Measurements from ENCODE around the gene ZNF541. TPM values are rescaled to one million over a fixed set of nuclear protein-coding genes. Genes with fewer than 3 reads are reported as not detected.

ZNF541 gene
- total and polyA plus RNA-seq, 2 donors from 2014 or later = 0.69 to 0.86 TPM

GRCh38 chr19:47598407-47599349, 25.7 kb upstream of the ZNF541 start:
- Histone ChIP-seq H3K27ac (ENCODE audit: low read depth in 2 of 2, low read length in 2 of 2) (peak overlapping the region in 1 of 2 donors; percentile 72), H3K9ac (ENCODE audit: low read length in 3 of 3) (peak overlapping the region; percentile 12 to 53 (median 25)), H3K36me3 (ENCODE audit: control insufficient read depth in 2 of 3, insufficient read depth in 3 of 3, low read length in 3 of 3) (no peaks in the 10 kb centered on the region), H3K4me3 (ENCODE audit: low read length in 3 of 3) (peak overlapping the region; percentile 46 to 64 (median 58)), H3K4me1 (ENCODE audit: control insufficient read depth in 2 of 3, insufficient read depth in 2 of 3, low read depth in 1 of 3, low read length in 3 of 3) (peaks cover 0 to 5% (median 5%) of the 10 kb centered on the region in 3 donors), H3K9me3 (ENCODE audit: control insufficient read depth in 2 of 3, insufficient read depth in 1 of 3, low read length in 3 of 3) (no peaks in the 10 kb centered on the region), H3K27me3 (ENCODE audit: control insufficient read depth, insufficient read depth, low read length) (no peaks in the 10 kb centered on the region)
- TF ChIP-seq CTCF (IDR thresholded peaks at IDR 0.05; ENCODE audit: borderline replicate concordance, extremely low read depth, insufficient read depth) = no peak
- no peak for FAIRE-seq
- intact Hi-C loops (cut with DNase I) = no loop called here
- peak in 4 of 5 donors; percentile 60 to 93 (median 72) for DNase-seq

GRCh38 chr19:47595944-47596343, 23.0 kb upstream of the ZNF541 start:
- H3K27me3 ChIP-seq (ENCODE audit: control insufficient read depth, insufficient read depth, low read length) = no peaks in the 10 kb centered on the region
- DNase-seq = no peak
- H3K27ac ChIP-seq (ENCODE audit: low read depth in 2 of 2, low read length in 2 of 2) = no peak overlapping the region
- H3K4me3 ChIP-seq (ENCODE audit: low read length in 3 of 3) = no peak overlapping the region
- peaks cover 0 to 5% (median 5%) of the 10 kb centered on the region in 3 donors for H3K4me1 ChIP-seq (ENCODE audit: control insufficient read depth in 2 of 3, insufficient read depth in 2 of 3, low read depth in 1 of 3, low read length in 3 of 3)
- FAIRE-seq = no peak
- no peaks in the 10 kb centered on the region for H3K9me3 ChIP-seq (ENCODE audit: control insufficient read depth in 2 of 3, insufficient read depth in 1 of 3, low read length in 3 of 3)
- TF ChIP-seq CTCF (IDR thresholded peaks at IDR 0.05; ENCODE audit: borderline replicate concordance, extremely low read depth, insufficient read depth) = no peak
- intact Hi-C loops (cut with DNase I) = no loop called here
- no peak overlapping the region for H3K9ac ChIP-seq (ENCODE audit: low read length in 3 of 3)
- H3K36me3 ChIP-seq (ENCODE audit: control insufficient read depth in 2 of 3, insufficient read depth in 3 of 3, low read length in 3 of 3) = no peaks in the 10 kb centered on the region

- FAIRE-seq (no peak), DNase-seq (no peak)
- no peaks in the 10 kb centered on the region for H3K27me3 ChIP-seq (ENCODE audit: control insufficient read depth, insufficient read depth, low read length)
- no peak overlapping the region for H3K9ac ChIP-seq (ENCODE audit: low read length in 3 of 3)
- no peak for TF ChIP-seq CTCF (IDR thresholded peaks at IDR 0.05; ENCODE audit: borderline replicate concordance, extremely low read depth, insufficient read depth)
- H3K4me1 ChIP-seq (ENCODE audit: control insufficient read depth in 2 of 3, insufficient read depth in 2 of 3, low read depth in 1 of 3, low read length in 3 of 3) = peaks cover 0 to 5% (median 5%) of the 10 kb centered on the region in 3 donors
- H3K27ac ChIP-seq (ENCODE audit: low read depth in 2 of 2, low read length in 2 of 2) = no peak overlapping the region
- no peaks in the 10 kb centered on the region for H3K36me3 ChIP-seq (ENCODE audit: control insufficient read depth in 2 of 3, insufficient read depth in 3 of 3, low read length in 3 of 3)
- intact Hi-C loops (cut with DNase I) = no loop called here
- no peak overlapping the region for H3K4me3 ChIP-seq (ENCODE audit: low read length in 3 of 3)
- no peaks in the 10 kb centered on the region for H3K9me3 ChIP-seq (ENCODE audit: control insufficient read depth in 2 of 3, insufficient read depth in 1 of 3, low read length in 3 of 3)
Observed at GRCh38 chr19:47593860-47594259, 20.9 kb upstream of the ZNF541 start.

Data from kidney (tissue), 14 donors.